ENCODE measurements around the gene DCUN1D1.

Gene DCUN1D1

GRCh38 chr3:182964179-182964578 is 16.2 kb downstream of the DCUN1D1 start:
- Mint-ChIP-seq H3K4me1 (ENCODE audit: low read depth) (peaks cover 49% of the 10 kb centered on the region), H3K27ac (no peak overlapping the region), H3K9me3 (no peaks in the 10 kb centered on the region), H3K27me3 (no peaks in the 10 kb centered on the region), H3K4me3 (no peak overlapping the region), H3K36me3 (ENCODE audit: low read depth) (peaks cover 53% of the 10 kb centered on the region)
- no peak for DNase-seq

- Mint-ChIP-seq H3K27me3 (no peaks in the 10 kb centered on the region), H3K9me3 (no peaks in the 10 kb centered on the region), H3K36me3 (ENCODE audit: low read depth) (peaks cover 67% of the 10 kb centered on the region), H3K27ac (peak overlapping the region; percentile 44), H3K4me1 (ENCODE audit: low read depth) (peaks cover 31% of the 10 kb centered on the region), H3K4me3 (no peak overlapping the region)
- no peak for DNase-seq
These were observed 18.2 kb downstream of the DCUN1D1 start for GRCh38 chr3:182962166-182962565.

DNA sequence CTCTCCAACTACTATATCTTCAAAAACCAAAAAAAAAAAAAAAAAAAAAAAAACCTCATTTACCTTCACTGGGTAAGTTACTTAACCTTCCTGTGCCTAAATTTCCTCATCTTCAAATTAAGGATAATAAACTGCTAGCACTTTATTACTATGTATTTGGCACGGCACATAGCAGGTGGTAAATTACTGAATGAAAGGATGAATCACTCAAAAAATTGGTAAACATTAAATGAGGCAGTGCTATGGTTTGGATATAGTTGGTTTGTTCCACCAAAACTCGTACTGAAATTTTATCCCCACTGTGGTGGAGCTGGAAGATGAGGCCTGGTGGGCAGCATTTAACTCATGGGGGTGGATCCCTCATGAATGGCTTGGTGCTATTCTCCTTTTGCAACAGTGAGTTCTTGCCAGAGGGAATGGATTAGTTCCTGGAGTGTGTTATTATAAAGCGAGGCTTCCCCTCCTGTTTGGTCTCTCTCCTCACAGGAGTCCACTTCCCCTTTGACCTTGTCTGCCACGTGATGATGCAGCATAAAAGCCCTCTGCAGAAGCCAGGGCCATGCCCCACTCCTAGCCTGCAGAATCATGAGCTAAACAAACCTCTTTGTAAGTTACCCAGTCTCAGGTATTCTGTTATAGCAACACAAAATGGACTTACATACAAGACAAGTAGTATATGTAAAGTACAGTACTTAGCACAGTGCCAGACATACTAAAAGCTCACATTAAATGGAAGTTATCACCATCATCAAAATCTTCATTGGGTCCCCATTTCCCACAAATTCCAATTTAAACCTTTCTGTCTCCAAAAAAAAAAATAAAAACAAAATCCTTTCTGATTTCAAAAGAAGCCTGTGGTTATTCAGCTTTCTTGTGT is 20.6 kb downstream of the DCUN1D1 start:
- Mint-ChIP-seq H3K36me3 (ENCODE audit: low read depth) (peaks cover 67% of the 10 kb centered on the region), H3K4me1 (ENCODE audit: low read depth) (peaks cover 11% of the 10 kb centered on the region), H3K4me3 (no peak overlapping the region), H3K27me3 (no peaks in the 10 kb centered on the region), H3K27ac (peak overlapping the region; percentile 57), H3K9me3 (no peaks in the 10 kb centered on the region)
- no peak for DNase-seq

DNA sequence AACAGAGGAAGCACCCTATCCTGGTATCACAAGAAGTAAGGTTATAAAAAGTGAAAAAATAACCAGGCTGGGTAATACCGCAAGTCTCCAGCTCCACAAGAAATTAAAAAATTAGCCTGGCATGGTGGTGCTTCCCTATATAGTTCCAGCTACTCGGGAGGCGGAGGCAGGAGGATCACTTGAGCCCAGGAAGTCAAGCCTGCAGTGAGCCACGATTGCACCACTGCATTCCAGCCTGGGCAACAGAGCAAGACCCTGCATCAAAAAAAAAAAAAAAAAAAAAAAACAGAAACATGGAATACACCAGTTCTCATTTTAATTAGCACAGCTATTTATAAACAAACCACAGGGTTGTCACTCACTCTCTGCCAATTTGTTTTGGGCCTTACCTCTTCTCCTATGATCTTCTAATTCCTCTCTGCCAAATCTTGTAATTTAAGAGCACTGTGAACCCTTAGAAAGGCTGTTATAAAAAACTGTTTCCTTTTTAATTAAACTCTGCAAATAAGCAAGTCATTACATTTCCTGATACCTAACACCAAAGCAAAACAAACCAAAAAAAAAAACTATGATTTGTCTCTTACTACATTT is 22.6 kb downstream of the DCUN1D1 start:
- no peak for DNase-seq
- Mint-ChIP-seq H3K4me1 (ENCODE audit: low read depth) (peaks cover 11% of the 10 kb centered on the region), H3K36me3 (ENCODE audit: low read depth) (peaks cover 66% of the 10 kb centered on the region), H3K27ac (no peak overlapping the region), H3K27me3 (no peaks in the 10 kb centered on the region), H3K9me3 (no peaks in the 10 kb centered on the region), H3K4me3 (no peak overlapping the region)

GRCh38 chr3:182957226-182957625 is 23.1 kb downstream of the DCUN1D1 start:
- Mint-ChIP-seq H3K27ac (no peak overlapping the region), H3K27me3 (no peaks in the 10 kb centered on the region), H3K9me3 (no peaks in the 10 kb centered on the region), H3K36me3 (ENCODE audit: low read depth) (peaks cover 65% of the 10 kb centered on the region), H3K4me1 (ENCODE audit: low read depth) (peaks cover 8% of the 10 kb centered on the region), H3K4me3 (no peak overlapping the region)
- no peak for DNase-seq

GRCh38 chr3:182954553-182955235 is 25.6 kb downstream of the DCUN1D1 start:
- no peaks in the 10 kb centered on the region for H3K27me3 Mint-ChIP-seq
- H3K9me3 Mint-ChIP-seq = no peaks in the 10 kb centered on the region
- peaks cover 50% of the 10 kb centered on the region for H3K36me3 Mint-ChIP-seq (ENCODE audit: low read depth)
- peaks cover 2% of the 10 kb centered on the region for H3K4me1 Mint-ChIP-seq (ENCODE audit: low read depth)
- H3K4me3 Mint-ChIP-seq = no peak overlapping the region
- H3K27ac Mint-ChIP-seq = no peak overlapping the region
- no peak for DNase-seq

- H3K9me3 Mint-ChIP-seq = no peaks in the 10 kb centered on the region
- no peaks in the 10 kb centered on the region for H3K27me3 Mint-ChIP-seq
- no peak overlapping the region for H3K4me3 Mint-ChIP-seq
- no peaks in the 10 kb centered on the region for H3K4me1 Mint-ChIP-seq (ENCODE audit: low read depth)
- peaks cover 55% of the 10 kb centered on the region for H3K36me3 Mint-ChIP-seq (ENCODE audit: low read depth)
- DNase-seq = no peak
- H3K27ac Mint-ChIP-seq = no peak overlapping the region
These were observed 30.6 kb downstream of the DCUN1D1 start for GRCh38 chr3:182949688-182950087.

GRCh38 chr3:182948305-182948704 is 32.0 kb downstream of the DCUN1D1 start:
- H3K36me3 Mint-ChIP-seq (ENCODE audit: low read depth) = peaks cover 61% of the 10 kb centered on the region
- no peak overlapping the region for H3K27ac Mint-ChIP-seq
- H3K4me1 Mint-ChIP-seq (ENCODE audit: low read depth) = no peaks in the 10 kb centered on the region
- no peaks in the 10 kb centered on the region for H3K27me3 Mint-ChIP-seq
- DNase-seq = no peak
- no peak overlapping the region for H3K4me3 Mint-ChIP-seq
- no peaks in the 10 kb centered on the region for H3K9me3 Mint-ChIP-seq

DNA sequence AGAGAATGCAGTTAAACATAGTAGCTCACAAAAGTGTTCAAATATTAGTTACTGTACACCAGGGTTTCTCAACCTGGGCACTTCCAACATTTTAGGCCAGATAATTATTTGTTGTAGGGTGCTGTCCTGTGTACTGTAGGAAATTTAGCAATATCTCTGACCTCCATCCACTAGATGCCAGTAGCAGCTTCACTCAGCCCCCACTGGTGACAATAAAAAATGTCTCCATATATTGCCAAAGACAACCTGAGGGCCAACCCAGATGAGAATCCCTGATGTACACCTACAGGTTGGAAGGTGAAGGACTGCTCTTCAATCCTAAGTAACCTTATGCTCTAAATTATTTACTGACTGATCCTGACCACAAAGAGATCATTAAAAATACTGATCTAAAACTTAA is 32.5 kb downstream of the DCUN1D1 start:
- Mint-ChIP-seq H3K36me3 (ENCODE audit: low read depth) (peaks cover 58% of the 10 kb centered on the region), H3K27me3 (no peaks in the 10 kb centered on the region), H3K27ac (no peak overlapping the region), H3K9me3 (no peaks in the 10 kb centered on the region), H3K4me1 (ENCODE audit: low read depth) (no peaks in the 10 kb centered on the region), H3K4me3 (no peak overlapping the region)
- DNase-seq = no peak

- H3K36me3 Mint-ChIP-seq (ENCODE audit: low read depth) = peaks cover 43% of the 10 kb centered on the region
- DNase-seq = no peak
- H3K4me3 Mint-ChIP-seq = no peak overlapping the region
- peaks cover 30% of the 10 kb centered on the region for H3K4me1 Mint-ChIP-seq (ENCODE audit: low read depth)
- no peaks in the 10 kb centered on the region for H3K9me3 Mint-ChIP-seq
- no peak overlapping the region for H3K27ac Mint-ChIP-seq
- H3K27me3 Mint-ChIP-seq = no peaks in the 10 kb centered on the region
These were observed 38.6 kb downstream of the DCUN1D1 start for GRCh38 chr3:182941719-182942118.

- no peak for DNase-seq
- H3K27me3 Mint-ChIP-seq = no peaks in the 10 kb centered on the region
- peaks cover 42% of the 10 kb centered on the region for H3K4me1 Mint-ChIP-seq (ENCODE audit: low read depth)
- peak overlapping the region; percentile 85 for H3K27ac Mint-ChIP-seq
- no peaks in the 10 kb centered on the region for H3K9me3 Mint-ChIP-seq
- H3K4me3 Mint-ChIP-seq = no peak overlapping the region
- peaks cover 29% of the 10 kb centered on the region for H3K36me3 Mint-ChIP-seq (ENCODE audit: low read depth)
These were observed 40.0 kb downstream of the DCUN1D1 start for GRCh38 chr3:182940266-182940808.

GRCh38 chr3:182937293-182938051 is 42.9 kb downstream of the DCUN1D1 start:
- peaks cover 3% of the 10 kb centered on the region for H3K9me3 Mint-ChIP-seq
- H3K4me1 Mint-ChIP-seq (ENCODE audit: low read depth) = peaks cover 47% of the 10 kb centered on the region
- peak overlapping the region; percentile 14 for H3K27ac Mint-ChIP-seq
- DNase-seq = no peak
- H3K36me3 Mint-ChIP-seq (ENCODE audit: low read depth) = peaks cover 19% of the 10 kb centered on the region
- no peak overlapping the region for H3K4me3 Mint-ChIP-seq
- H3K27me3 Mint-ChIP-seq = no peaks in the 10 kb centered on the region

DNA sequence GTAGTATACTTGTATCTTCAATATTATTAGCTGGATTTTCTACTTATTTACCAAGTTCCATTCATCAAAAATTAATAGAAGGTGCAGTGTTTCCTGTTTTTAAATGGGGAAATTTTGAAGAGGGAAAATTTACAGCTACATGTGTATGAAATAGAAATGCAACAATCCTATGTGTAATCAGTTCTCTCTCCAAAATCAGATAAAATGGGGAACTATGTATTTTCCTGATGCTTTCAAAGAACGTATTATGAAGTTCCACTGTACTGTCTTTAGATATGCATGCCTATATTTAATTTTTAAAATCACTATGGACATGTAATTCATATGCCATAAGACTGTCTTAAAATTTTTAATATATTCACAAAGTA is 43.4 kb downstream of the DCUN1D1 start:
- Mint-ChIP-seq H3K9me3 (peaks cover 6% of the 10 kb centered on the region), H3K4me3 (no peak overlapping the region), H3K4me1 (ENCODE audit: low read depth) (peaks cover 47% of the 10 kb centered on the region), H3K27me3 (no peaks in the 10 kb centered on the region), H3K27ac (no peak overlapping the region), H3K36me3 (ENCODE audit: low read depth) (peaks cover 22% of the 10 kb centered on the region)
- no peak for DNase-seq

GRCh38 chr3:182936239-182936917 is 44.0 kb downstream of the DCUN1D1 start:
- Mint-ChIP-seq H3K27ac (peak overlapping the region; percentile 50), H3K9me3 (peaks cover 8% of the 10 kb centered on the region), H3K27me3 (no peaks in the 10 kb centered on the region), H3K36me3 (ENCODE audit: low read depth) (peaks cover 25% of the 10 kb centered on the region), H3K4me1 (ENCODE audit: low read depth) (peaks cover 47% of the 10 kb centered on the region), H3K4me3 (no peak overlapping the region)
- DNase-seq = no peak
